Measurements from ENCODE around the gene CBLN3. TPM values are rescaled to one million over a fixed set of nuclear protein-coding genes. Genes with fewer than 3 reads are reported as not detected.
"Not testable (repeated sequence)": the region's sequence is repeated elsewhere in the genome, so short reads cannot be mapped to it uniquely, and the experiment has no call there.

CBLN3 gene
- polyA plus RNA-seq, 3 donors = 2.9 to 3.5 (median 3.0) TPM

DNA sequence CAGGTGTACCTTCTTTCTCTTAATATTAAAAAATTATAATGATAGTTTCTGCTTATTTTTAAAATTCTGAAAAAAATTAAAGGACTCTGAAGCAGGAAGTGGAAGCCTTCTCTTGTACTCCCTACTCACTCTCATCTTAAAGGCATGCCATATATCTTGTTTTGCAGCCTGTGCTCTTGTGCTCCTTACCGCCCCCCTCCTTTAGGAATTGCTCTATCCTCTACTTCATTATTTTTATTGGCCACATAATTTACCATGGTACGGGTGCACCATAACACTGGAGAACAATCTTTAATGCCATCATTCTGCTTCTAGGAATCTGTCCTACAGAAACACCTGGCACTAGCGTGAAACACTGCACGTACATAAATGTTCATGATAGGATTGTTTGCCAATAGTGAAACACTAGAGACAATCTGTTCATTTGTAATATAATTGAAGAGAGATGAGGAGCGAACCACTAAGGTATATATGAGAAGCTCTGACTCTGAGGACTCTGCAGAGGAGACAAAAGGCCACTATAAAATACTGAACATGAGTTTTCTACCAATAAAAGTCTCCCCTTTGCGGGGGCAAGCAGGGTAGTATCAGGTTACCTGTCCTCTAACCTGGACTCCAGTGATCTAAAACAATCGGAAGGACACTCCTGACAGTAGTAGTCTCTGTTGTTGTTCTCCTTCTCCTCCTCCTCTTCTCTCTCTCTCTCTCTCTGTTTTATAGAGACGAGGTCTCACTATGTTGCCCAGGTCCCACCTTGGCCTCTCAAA, 37.0 kb downstream of the CBLN3 start:
- no peak for DNase-seq (ENCODE audit: extremely low read depth in 1 of 11, low read depth in 9 of 11, low spot score in 4 of 11)

- DNase-seq (ENCODE audit: extremely low read depth in 1 of 11, low read depth in 9 of 11, low spot score in 4 of 11) = no peak
These were observed 38.6 kb downstream of the CBLN3 start for GRCh38 chr14:24390701-24391468.

DNA sequence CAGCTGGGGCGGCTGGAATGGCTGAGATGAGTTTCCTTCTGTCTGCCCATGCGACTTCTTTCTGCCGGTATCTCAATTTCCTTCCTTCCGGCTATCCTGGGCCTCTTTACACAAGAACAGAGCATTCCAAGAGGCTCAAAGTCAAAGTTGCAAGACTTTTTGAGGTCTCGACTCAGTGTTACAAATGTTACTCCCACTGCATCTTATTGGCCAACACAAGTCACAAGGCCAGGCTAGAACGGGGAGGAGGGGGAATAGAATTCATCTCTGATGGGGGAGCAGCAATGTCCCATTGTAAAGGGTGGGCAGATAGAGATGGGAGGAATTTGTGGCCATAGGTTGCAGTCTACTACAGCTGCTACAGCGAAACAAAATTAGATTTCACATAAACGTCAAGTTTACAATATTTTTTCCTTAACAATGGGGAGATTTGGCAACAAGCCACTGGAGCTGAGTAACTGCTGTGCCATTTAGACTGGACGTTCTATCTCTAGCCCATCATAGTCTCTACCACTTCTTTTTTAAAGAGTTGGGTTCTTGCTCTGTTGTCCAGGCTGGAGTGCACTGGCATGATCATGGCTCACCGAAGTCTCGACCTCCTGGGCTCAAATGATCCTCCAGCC, 40.1 kb downstream of the CBLN3 start:
- no peak for DNase-seq (ENCODE audit: extremely low read depth in 1 of 11, low read depth in 9 of 11, low spot score in 4 of 11)

GRCh38 chr14:24388474-24389179, 40.8 kb downstream of the CBLN3 start:
- DNase-seq (ENCODE audit: extremely low read depth in 1 of 11, low read depth in 9 of 11, low spot score in 4 of 11) = no peak

DNA sequence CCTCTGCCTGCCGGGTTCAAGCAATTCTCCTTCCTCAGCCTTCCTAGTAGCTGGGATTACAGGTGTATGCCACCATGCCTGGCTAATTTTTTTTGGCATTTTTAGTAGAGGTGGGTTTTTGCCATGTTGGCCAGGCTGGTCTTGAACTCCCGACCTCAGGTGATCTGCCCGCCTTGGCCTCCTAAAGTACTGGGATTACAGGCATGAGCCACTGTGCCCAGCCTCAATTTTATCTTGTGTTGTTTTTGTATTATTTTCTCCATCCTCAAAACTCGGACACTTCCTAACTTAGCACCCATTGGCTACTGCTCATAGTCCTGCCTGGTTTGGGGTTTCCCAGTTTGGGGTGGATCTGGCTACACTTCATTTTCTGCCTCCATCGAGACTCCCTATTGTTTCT, 41.9 kb downstream of the CBLN3 start:
- DNase-seq (ENCODE audit: extremely low read depth in 1 of 11, low read depth in 9 of 11, low spot score in 4 of 11) = not testable (repeated sequence)

GRCh38 chr14:24387009-24387345, 42.5 kb downstream of the CBLN3 start:
- no peak for DNase-seq (ENCODE audit: extremely low read depth in 1 of 11, low read depth in 9 of 11, low spot score in 4 of 11)

DNA sequence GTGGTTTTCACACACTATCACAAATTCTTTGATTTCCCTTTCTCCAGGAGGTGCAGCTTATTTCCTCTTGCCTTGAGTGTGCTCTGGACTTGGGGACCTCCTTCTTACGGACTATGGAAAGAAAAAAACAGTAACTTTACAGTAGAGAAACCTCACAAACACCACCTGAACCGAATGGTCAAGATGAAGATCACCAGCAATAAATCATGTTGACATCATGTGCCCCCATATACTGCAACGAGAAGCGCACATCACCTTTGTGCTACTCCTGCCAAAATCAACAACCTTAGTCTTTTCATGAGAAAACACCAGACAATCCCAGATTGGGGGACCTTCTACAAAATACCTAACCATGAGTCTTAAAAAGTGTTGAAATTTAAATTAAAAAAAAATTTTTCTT, 43.9 kb downstream of the CBLN3 start:
- DNase-seq (ENCODE audit: extremely low read depth in 1 of 11, low read depth in 9 of 11, low spot score in 4 of 11) = no peak

DNA sequence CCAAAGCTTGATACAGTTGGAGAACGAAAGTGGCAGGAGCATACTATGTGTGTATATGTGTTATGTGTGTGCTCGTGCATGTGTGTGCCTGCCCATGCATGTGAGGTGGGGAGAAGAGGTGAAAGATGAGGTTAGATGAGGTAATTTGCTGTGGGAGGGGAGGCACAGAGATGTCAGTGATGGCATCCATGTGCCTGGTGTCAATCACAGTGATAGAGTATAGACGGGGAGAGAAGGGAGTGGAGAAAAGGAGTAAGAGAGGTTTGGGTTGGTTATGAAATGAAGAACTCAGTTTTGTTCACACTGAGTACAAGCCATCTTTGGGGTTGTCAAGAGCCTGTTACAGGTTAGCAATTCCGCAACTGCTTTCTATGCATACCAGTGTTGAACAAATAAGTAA, 45.3 kb downstream of the CBLN3 start:
- no peak for DNase-seq (ENCODE audit: extremely low read depth in 1 of 11, low read depth in 9 of 11, low spot score in 4 of 11)

GRCh38 chr14:24382064-24382371, 47.5 kb downstream of the CBLN3 start:
- no peak for DNase-seq (ENCODE audit: extremely low read depth in 1 of 11, low read depth in 9 of 11, low spot score in 4 of 11)

DNA sequence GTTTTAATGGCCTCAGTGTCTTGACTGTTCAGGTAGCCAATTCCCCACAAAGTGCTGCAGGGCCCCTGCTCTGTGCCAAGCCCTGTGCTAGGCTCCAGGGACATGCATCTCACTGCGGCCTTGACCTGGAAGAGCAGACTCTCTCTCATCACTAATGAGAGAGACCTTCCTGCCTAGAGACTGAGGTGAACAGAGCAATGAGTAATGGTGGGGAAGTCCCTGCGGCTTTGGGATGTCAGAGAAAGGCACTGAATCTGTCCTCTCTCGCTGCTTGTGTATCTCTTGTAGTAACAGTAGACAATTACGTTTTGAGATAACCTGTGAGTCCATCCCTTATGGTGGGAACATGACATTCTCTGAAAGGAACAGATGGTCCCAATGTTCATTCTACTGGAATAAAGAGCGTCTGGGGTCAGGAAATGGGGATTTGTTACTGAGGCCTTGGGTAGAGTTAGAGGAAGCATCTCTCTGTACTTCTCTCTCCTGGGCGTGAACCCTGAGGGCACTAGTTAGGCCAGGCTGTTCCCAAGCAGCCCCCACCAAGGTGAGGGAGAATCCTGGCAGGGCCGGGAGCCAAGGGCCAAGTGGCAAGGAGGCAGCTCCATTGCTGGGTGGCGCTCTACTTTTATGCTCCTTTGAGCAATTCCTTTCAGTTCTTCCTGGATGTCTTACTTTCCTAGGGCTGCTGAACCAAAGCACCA, 48.0 kb downstream of the CBLN3 start:
- no peak for DNase-seq (ENCODE audit: extremely low read depth in 1 of 11, low read depth in 9 of 11, low spot score in 4 of 11)

- DNase-seq (ENCODE audit: extremely low read depth in 1 of 11, low read depth in 9 of 11, low spot score in 4 of 11) = no peak
These were observed 49.3 kb downstream of the CBLN3 start for GRCh38 chr14:24379907-24380730.

GRCh38 chr14:24378981-24379906, 50.2 kb downstream of the CBLN3 start:
- DNase-seq (ENCODE audit: extremely low read depth in 1 of 11, low read depth in 9 of 11, low spot score in 4 of 11) = no peak

GRCh38 chr14:24378327-24378726, 51.1 kb downstream of the CBLN3 start:
- no peak for DNase-seq (ENCODE audit: extremely low read depth in 1 of 11, low read depth in 9 of 11, low spot score in 4 of 11)

GRCh38 chr14:24377657-24378056, 51.8 kb downstream of the CBLN3 start:
- no peak for DNase-seq (ENCODE audit: extremely low read depth in 1 of 11, low read depth in 9 of 11, low spot score in 4 of 11)

DNA sequence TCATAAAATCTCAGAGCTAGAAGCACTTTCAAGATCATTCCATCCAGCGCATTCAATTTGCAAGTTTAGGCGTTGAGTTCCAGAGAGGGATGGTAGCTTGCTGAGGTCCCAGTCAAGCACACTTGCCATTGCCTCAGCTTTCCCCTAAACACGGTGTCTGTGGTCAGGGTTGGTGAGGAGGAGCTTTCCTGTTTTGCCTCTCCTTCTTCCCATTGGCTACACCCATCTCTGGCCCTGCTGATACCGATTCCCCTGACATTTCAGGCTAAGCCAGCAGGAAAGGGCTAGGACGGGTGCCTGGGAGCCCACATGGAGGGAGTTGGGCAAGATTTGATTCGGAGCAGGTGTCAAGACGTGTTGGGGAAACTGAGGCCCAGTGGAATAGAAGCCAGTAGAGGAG, 52.3 kb downstream of the CBLN3 start:
- DNase-seq (ENCODE audit: extremely low read depth in 1 of 11, low read depth in 9 of 11, low spot score in 4 of 11) = no peak
